ENCODE data around the gene SLITRK2.

The SLITRK2 gene

GRCh38 chrX:145817331-145818185 is at the start of gene SLITRK2:
SLITRK2 (plus strand) TSS chrX:145817829; CDS start chrX:145822426, 4,597 bp downstream.
- no peaks in the 10 kb centered on the region for H3K4me1 ChIP-seq (ENCODE audit: control insufficient read depth, low read depth, low read length)
- H3K4me3 ChIP-seq (ENCODE audit: low read length): no peak within 1 kb of the TSS
- no peaks in the 10 kb centered on the region for H3K36me3 ChIP-seq (ENCODE audit: control insufficient read depth, low read depth, low read length)
- H3K9me3 ChIP-seq (ENCODE audit: control insufficient read depth, low read depth, low read length): peaks cover 62% of the 10 kb centered on the region
- H3K27me3 ChIP-seq (ENCODE audit: control insufficient read depth, insufficient read depth, low read length): no peaks in the 10 kb centered on the region
- no peak within 1 kb of the TSS for H3K9ac ChIP-seq (ENCODE audit: low read length)
- H3K27ac ChIP-seq (ENCODE audit: low read length): no peak within 1 kb of the TSS

- Histone ChIP-seq H3K9ac (ENCODE audit: low read length) (no peak overlapping the region), H3K4me3 (ENCODE audit: low read length) (no peak overlapping the region), H3K4me1 (ENCODE audit: control insufficient read depth, low read depth, low read length) (no peaks in the 10 kb centered on the region), H3K27me3 (ENCODE audit: control insufficient read depth, insufficient read depth, low read length) (no peaks in the 10 kb centered on the region), H3K9me3 (ENCODE audit: control insufficient read depth, low read depth, low read length) (peaks cover 83% of the 10 kb centered on the region), H3K27ac (ENCODE audit: low read length) (no peak overlapping the region), H3K36me3 (ENCODE audit: control insufficient read depth, low read depth, low read length) (no peaks in the 10 kb centered on the region)
Measured at GRCh38 chrX:145773006-145773405, 44.6 kb upstream of the SLITRK2 start.

GRCh38 chrX:145792281-145792680 is 25.3 kb upstream of the SLITRK2 start:
- Histone ChIP-seq H3K27ac (ENCODE audit: low read length) (no peak overlapping the region), H3K9ac (ENCODE audit: low read length) (no peak overlapping the region), H3K9me3 (ENCODE audit: control insufficient read depth, low read depth, low read length) (peaks cover 80% of the 10 kb centered on the region), H3K27me3 (ENCODE audit: control insufficient read depth, insufficient read depth, low read length) (no peaks in the 10 kb centered on the region), H3K4me1 (ENCODE audit: control insufficient read depth, low read depth, low read length) (no peaks in the 10 kb centered on the region), H3K36me3 (ENCODE audit: control insufficient read depth, low read depth, low read length) (no peaks in the 10 kb centered on the region), H3K4me3 (ENCODE audit: low read length) (no peak overlapping the region)

GRCh38 chrX:145803508-145803907 is 14.1 kb upstream of the SLITRK2 start:
- H3K4me1 ChIP-seq (ENCODE audit: control insufficient read depth, low read depth, low read length): no peaks in the 10 kb centered on the region
- H3K27ac ChIP-seq (ENCODE audit: low read length): no peak overlapping the region
- peaks cover 80% of the 10 kb centered on the region for H3K9me3 ChIP-seq (ENCODE audit: control insufficient read depth, low read depth, low read length)
- no peaks in the 10 kb centered on the region for H3K36me3 ChIP-seq (ENCODE audit: control insufficient read depth, low read depth, low read length)
- H3K9ac ChIP-seq (ENCODE audit: low read length): no peak overlapping the region
- H3K27me3 ChIP-seq (ENCODE audit: control insufficient read depth, insufficient read depth, low read length): no peaks in the 10 kb centered on the region
- H3K4me3 ChIP-seq (ENCODE audit: low read length): no peak overlapping the region

GRCh38 chrX:145813081-145813480 is 4.5 kb upstream of the SLITRK2 start:
- Histone ChIP-seq H3K4me3 (ENCODE audit: low read length) (no peak overlapping the region), H3K27me3 (ENCODE audit: control insufficient read depth, insufficient read depth, low read length) (no peaks in the 10 kb centered on the region), H3K4me1 (ENCODE audit: control insufficient read depth, low read depth, low read length) (no peaks in the 10 kb centered on the region), H3K9ac (ENCODE audit: low read length) (no peak overlapping the region), H3K27ac (ENCODE audit: low read length) (no peak overlapping the region), H3K36me3 (ENCODE audit: control insufficient read depth, low read depth, low read length) (no peaks in the 10 kb centered on the region), H3K9me3 (ENCODE audit: control insufficient read depth, low read depth, low read length) (peaks cover 80% of the 10 kb centered on the region)

- Histone ChIP-seq H3K9me3 (ENCODE audit: control insufficient read depth, low read depth, low read length) (peaks cover 67% of the 10 kb centered on the region), H3K36me3 (ENCODE audit: control insufficient read depth, low read depth, low read length) (no peaks in the 10 kb centered on the region), H3K9ac (ENCODE audit: low read length) (no peak overlapping the region), H3K4me1 (ENCODE audit: control insufficient read depth, low read depth, low read length) (no peaks in the 10 kb centered on the region), H3K27ac (ENCODE audit: low read length) (no peak overlapping the region), H3K27me3 (ENCODE audit: control insufficient read depth, insufficient read depth, low read length) (no peaks in the 10 kb centered on the region), H3K4me3 (ENCODE audit: low read length) (no peak overlapping the region)
Measured at GRCh38 chrX:145816601-145817315, 871 bp upstream of the SLITRK2 start.

- Histone ChIP-seq H3K4me1 (ENCODE audit: control insufficient read depth, low read depth, low read length) (no peaks in the 10 kb centered on the region), H3K27me3 (ENCODE audit: control insufficient read depth, insufficient read depth, low read length) (no peaks in the 10 kb centered on the region), H3K27ac (ENCODE audit: low read length) (no peak overlapping the region), H3K36me3 (ENCODE audit: control insufficient read depth, low read depth, low read length) (no peaks in the 10 kb centered on the region), H3K9ac (ENCODE audit: low read length) (no peak overlapping the region), H3K9me3 (ENCODE audit: control insufficient read depth, low read depth, low read length) (peaks cover 61% of the 10 kb centered on the region), H3K4me3 (ENCODE audit: low read length) (no peak overlapping the region)
Measured at GRCh38 chrX:145818186-145819113, 821 bp downstream of the SLITRK2 start.

GRCh38 chrX:145820825-145821224 is 3.2 kb downstream of the SLITRK2 start:
- Histone ChIP-seq H3K27me3 (ENCODE audit: control insufficient read depth, insufficient read depth, low read length) (no peaks in the 10 kb centered on the region), H3K27ac (ENCODE audit: low read length) (no peak overlapping the region), H3K9ac (ENCODE audit: low read length) (no peak overlapping the region), H3K36me3 (ENCODE audit: control insufficient read depth, low read depth, low read length) (no peaks in the 10 kb centered on the region), H3K4me3 (ENCODE audit: low read length) (no peak overlapping the region), H3K4me1 (ENCODE audit: control insufficient read depth, low read depth, low read length) (no peaks in the 10 kb centered on the region), H3K9me3 (ENCODE audit: control insufficient read depth, low read depth, low read length) (peaks cover 59% of the 10 kb centered on the region)

- Histone ChIP-seq H3K27me3 (ENCODE audit: control insufficient read depth, insufficient read depth, low read length) (no peaks in the 10 kb centered on the region), H3K27ac (ENCODE audit: low read length) (no peak overlapping the region), H3K4me1 (ENCODE audit: control insufficient read depth, low read depth, low read length) (no peaks in the 10 kb centered on the region), H3K4me3 (ENCODE audit: low read length) (no peak overlapping the region), H3K36me3 (ENCODE audit: control insufficient read depth, low read depth, low read length) (no peaks in the 10 kb centered on the region), H3K9me3 (ENCODE audit: control insufficient read depth, low read depth, low read length) (peaks cover 58% of the 10 kb centered on the region), H3K9ac (ENCODE audit: low read length) (no peak overlapping the region)
Measured at GRCh38 chrX:145821291-145821897, 3.8 kb downstream of the SLITRK2 start.

- Histone ChIP-seq H3K9me3 (ENCODE audit: control insufficient read depth, low read depth, low read length) (peaks cover 58% of the 10 kb centered on the region), H3K27me3 (ENCODE audit: control insufficient read depth, insufficient read depth, low read length) (no peaks in the 10 kb centered on the region), H3K9ac (ENCODE audit: low read length) (no peak overlapping the region), H3K4me1 (ENCODE audit: control insufficient read depth, low read depth, low read length) (no peaks in the 10 kb centered on the region), H3K4me3 (ENCODE audit: low read length) (no peak overlapping the region), H3K27ac (ENCODE audit: low read length) (no peak overlapping the region), H3K36me3 (ENCODE audit: control insufficient read depth, low read depth, low read length) (no peaks in the 10 kb centered on the region)
Measured at GRCh38 chrX:145821898-145822571, 4.4 kb downstream of the SLITRK2 start.
